GM19238 (cell line): ENCODE results near the gene PAX5.

Experiments used
- DNase-seq: peaks from one replicate; pipeline ENCODE4 v3.0.0; 2011; ENCODE audit warnings: low spot score; ENCODE audit not compliant: insufficient read length

Gene PAX5

GRCh38 chr9:37037503-37038301 lies 3.6 kb upstream of the PAX5 start:
- peak; percentile 14 for DNase-seq

- peak; percentile 26 for DNase-seq
These were observed 2.9 kb upstream of the PAX5 start for GRCh38 chr9:37036776-37037502.

- DNase-seq, result peak; percentile 25
These were observed 2.3 kb upstream of the PAX5 start for GRCh38 chr9:37036371-37036775.

- peak; percentile 10 for DNase-seq
These were observed 1.7 kb upstream of the PAX5 start for GRCh38 chr9:37035648-37036370.

- no peak for DNase-seq
These were observed 1.0 kb upstream of the PAX5 start for GRCh38 chr9:37034938-37035647.

- DNase-seq, result peak; percentile 45
These were observed 353 bp upstream of the PAX5 start for GRCh38 chr9:37034305-37034937.

- DNase-seq, result no peak
These were observed 927 bp downstream of the PAX5 start for GRCh38 chr9:37033141-37033540.

GRCh38 chr9:37032713-37033112 lies 1.4 kb downstream of the PAX5 start:
- peak; percentile 23 for DNase-seq

GRCh38 chr9:37031902-37032301 lies 2.2 kb downstream of the PAX5 start:
- DNase-seq, result no peak

GRCh38 chr9:37031081-37031480 lies 3.0 kb downstream of the PAX5 start:
- no peak for DNase-seq

GRCh38 chr9:37030611-37030939 lies 3.5 kb downstream of the PAX5 start:
- DNase-seq, result no peak

- no peak for DNase-seq
These were observed 4.1 kb downstream of the PAX5 start for GRCh38 chr9:37029776-37030610.

GRCh38 chr9:37029304-37029775 lies 4.7 kb downstream of the PAX5 start:
- no peak for DNase-seq

- no peak for DNase-seq
These were observed 5.5 kb downstream of the PAX5 start for GRCh38 chr9:37028420-37029031.

- DNase-seq, result peak; percentile 95
These were observed 6.3 kb downstream of the PAX5 start for GRCh38 chr9:37027582-37028419.

- DNase-seq, result no peak
These were observed 7.0 kb downstream of the PAX5 start for GRCh38 chr9:37026931-37027581.

- DNase-seq, result no peak
These were observed 7.7 kb downstream of the PAX5 start for GRCh38 chr9:37026113-37026930.

- no peak for DNase-seq
These were observed 8.3 kb downstream of the PAX5 start for GRCh38 chr9:37025823-37026112.
